ENCODE data around the gene TBC1D1. TPM values are rescaled to one million over a fixed set of nuclear protein-coding genes. Genes with fewer than 3 reads are reported as not detected.

The TBC1D1 gene
- total RNA-seq, 1 donor from 2014 or later: 181 TPM

DNA sequence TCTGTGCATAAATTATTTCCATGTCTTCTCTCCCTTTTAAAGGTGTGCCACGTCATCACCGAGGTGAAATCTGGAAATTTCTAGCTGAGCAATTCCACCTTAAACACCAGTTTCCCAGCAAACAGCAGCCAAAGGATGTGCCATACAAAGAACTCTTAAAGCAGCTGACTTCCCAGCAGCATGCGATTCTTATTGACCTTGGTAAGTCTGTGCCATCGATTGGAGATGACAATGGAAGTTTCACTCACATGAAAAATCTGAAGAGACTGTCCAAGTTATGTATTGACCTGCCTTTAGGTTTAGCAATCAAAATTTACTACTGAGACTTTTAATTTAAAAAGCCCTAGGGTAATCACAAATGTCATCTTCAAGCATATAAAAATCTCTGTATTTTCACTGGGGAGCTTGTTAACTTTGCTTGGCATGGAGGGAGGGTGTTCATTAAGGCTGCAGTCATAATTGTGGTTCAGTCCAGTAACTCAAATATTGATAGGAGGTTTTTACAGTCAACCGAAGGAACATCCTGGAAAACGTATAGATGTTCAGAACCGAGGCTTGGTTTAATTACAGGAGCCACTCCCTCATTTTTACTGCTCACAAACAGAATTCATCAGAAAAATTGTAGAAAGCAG is 212.2 kb downstream of the TBC1D1 start:
- DNase-seq (ENCODE audit: low read depth): no peak

GRCh38 chr4:38105475-38106220 is 214.8 kb downstream of the TBC1D1 start:
- DNase-seq (ENCODE audit: low read depth): no peak

- DNase-seq (ENCODE audit: low read depth): no peak
Observed at GRCh38 chr4:38106311-38106710, 215.4 kb downstream of the TBC1D1 start.

GRCh38 chr4:38106886-38107514 is 216.1 kb downstream of the TBC1D1 start:
- DNase-seq (ENCODE audit: low read depth): no peak

DNA sequence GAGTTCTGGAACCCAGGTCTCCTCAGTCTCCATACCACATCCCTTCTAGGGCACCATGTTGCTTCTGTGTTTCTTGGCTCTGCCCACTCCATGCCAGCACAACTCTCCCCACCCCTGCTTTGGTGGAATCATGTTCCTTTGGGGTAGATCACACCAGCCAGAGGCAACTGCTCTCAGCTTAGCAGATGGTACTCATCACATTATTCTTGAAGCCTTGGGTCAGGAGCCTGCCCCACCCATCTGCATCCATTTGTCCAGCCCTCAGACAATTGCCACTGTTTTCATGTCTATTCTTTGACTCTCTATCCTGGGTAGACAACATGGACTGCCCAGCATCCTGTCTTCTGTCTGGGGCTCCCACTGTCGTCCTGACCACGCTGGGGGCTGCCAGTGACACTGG is 216.9 kb downstream of the TBC1D1 start:
- no peak for DNase-seq (ENCODE audit: low read depth)

DNA sequence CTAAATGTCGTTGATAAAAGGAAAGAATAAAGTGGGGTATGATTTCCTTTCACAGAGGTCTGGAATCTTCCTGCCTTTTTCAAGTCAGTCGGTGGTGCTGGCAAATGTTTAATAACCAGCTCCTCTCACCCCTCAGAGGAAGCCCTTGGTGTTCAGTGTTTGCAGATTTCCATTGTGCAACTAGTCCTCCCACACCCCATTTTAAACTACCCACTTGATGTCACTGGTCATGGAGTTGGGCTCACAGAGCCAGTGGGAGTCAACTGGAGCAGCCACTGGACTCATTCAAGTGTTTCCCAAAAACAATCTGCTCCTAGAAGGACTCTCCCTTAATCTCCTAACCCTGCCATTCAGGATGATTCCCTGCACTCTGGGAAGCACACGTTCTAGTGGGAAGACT is 218.5 kb downstream of the TBC1D1 start:
- DNase-seq (ENCODE audit: low read depth): no peak

DNA sequence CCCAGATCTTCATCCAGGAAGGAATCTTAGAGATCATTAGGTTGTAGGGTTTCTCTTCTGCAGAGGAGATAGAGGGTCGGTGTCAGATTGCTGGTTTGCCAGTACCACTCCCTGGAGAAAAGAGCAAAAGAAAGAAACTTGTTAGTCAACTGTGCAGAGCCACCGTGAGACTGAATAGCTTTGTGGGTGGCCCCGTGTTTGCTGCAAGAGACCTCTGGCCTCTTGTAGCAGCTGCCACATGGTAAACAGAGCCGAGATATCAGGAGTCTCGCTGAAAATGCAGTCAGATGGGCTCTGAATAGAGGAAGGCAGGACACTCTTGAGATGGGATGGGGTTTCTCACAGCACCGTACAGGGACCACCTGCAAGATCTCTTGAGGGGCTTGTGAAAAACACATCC is 219.0 kb downstream of the TBC1D1 start:
- DNase-seq (ENCODE audit: low read depth): no peak

DNA sequence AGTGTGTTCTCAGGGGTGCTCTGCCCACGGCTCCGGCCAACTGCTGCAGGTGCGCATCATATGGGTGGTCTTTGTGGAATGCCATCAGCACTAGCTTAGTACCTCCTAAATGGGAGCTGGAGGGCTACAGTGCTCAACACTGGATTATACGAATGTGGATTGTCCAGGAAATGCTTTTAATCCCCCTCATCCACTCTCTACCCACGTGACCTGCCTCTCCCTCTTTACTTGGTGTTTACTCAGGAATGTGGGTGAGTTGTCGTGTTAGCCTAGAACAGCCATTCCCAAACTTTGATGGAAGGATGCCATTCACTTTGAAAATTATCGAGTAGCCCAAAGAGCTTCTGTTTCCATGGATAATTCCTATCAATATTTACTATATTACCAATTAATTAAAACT is 220.1 kb downstream of the TBC1D1 start:
- DNase-seq (ENCODE audit: low read depth): no peak

- no peak for DNase-seq (ENCODE audit: low read depth)
Observed at GRCh38 chr4:38111717-38112116, 220.8 kb downstream of the TBC1D1 start.

- DNase-seq (ENCODE audit: low read depth): no peak
Observed at GRCh38 chr4:38113132-38113531, 222.2 kb downstream of the TBC1D1 start.

DNA sequence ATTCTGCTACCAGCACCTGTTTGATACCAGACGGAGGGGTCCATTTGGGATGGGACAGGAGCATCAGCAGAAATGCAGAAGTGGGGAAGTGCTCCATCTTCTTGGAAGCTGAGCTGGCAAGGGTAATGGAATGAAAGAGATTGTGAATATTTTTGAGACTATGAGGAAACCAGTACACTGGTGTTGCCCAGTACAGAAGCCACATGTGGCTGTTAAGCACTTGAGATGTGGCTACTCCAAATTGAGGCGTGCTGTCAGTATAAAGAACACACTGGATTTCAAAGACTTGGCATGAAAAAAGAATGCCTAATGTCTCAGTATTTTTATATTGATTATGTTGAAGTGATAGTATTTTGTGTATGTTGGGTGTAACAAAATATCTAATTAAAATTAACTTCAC is 222.7 kb downstream of the TBC1D1 start:
- no peak for DNase-seq (ENCODE audit: low read depth)

GRCh38 chr4:38114386-38115150 is 223.7 kb downstream of the TBC1D1 start:
- DNase-seq (ENCODE audit: low read depth): peak; percentile 27

DNA sequence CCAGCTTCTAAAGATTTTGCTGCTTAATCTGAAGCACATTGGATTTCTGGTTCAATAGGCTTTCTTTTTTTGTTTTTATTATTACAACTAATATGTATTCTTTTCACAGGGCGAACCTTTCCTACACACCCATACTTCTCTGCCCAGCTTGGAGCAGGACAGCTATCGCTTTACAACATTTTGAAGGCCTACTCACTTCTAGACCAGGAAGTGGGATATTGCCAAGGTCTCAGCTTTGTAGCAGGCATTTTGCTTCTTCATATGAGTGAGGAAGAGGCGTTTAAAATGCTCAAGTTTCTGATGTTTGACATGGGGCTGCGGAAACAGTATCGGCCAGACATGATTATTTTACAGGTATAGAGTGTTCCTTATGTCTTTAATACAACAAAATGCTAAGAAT is 224.7 kb downstream of the TBC1D1 start:
- no peak for DNase-seq (ENCODE audit: low read depth)

DNA sequence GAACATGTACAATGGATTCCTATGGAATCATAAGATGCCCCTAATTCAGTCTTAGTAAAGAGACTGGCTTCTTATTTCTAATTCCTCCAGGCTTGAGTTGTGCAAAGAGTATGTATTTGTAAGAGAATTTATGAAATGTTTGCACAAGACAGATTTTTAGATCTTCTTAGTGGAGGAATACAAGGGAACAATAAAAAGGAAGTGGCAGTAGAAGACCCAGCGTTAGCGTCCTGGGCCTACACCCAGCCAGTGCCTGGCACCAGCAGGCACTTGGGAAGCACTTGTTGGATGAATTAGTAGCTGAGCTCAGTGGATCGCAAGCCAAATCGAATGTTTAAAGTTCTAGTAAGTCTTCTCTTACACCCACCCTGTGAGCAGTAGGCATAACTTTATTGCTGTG is 226.7 kb downstream of the TBC1D1 start:
- no peak for DNase-seq (ENCODE audit: low read depth)

DNA sequence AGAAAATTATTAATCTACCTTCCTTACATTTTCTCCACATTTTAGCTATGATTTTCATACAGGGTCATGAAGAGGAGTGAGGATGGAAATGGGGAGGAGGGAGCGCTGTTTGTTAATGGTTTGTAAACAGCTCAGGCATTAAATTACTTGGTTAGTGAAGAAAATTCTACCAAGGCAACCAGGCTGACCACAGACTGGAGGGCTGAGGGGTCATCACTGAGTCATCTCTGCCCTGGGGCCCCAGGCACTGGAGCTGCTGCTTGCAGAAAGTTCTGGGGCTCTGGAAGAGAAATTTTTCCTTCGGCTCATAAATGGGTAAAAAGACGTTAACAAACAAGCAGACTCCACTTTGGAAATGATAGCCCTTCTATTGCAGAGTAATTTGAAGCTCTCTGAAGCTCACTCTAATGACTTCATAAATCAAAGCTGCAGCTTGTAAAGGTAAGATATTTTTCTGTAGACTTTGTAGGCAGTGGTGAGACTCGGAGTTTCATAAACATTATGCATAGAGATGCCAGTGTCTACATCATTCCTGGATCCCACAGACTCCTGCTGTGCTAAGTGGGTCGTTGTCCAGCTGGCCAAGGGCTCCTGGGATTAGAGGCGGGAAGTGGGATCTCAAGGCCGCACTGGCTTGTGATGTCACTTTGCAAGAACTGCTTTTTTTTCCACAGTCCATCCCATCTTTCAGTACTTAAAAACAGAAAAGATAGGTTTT is 228.9 kb downstream of the TBC1D1 start:
- peak; percentile 97 for DNase-seq (ENCODE audit: low read depth)

DNA sequence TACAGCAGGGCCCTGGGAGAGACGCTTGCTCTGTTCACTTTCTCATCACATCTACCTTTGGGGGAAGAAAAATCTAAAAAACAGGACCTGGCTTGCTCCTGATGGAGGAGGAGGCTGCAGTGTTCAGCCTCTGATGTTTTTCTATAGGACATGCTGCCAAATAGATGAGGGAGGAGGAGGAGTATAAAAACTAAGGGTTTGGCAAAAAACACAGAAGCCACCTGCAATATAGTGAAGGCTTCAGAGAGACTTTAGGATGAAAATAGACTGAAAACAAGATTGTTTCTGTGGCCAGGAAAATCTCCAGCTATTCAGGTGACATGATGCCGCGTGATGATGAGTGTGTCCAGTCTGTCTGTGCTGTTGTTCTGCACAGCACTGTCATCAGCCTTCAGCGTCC is 229.9 kb downstream of the TBC1D1 start:
- peak; percentile 38 for DNase-seq (ENCODE audit: low read depth)

- no peak for DNase-seq (ENCODE audit: low read depth)
Observed at GRCh38 chr4:38122060-38122459, 231.2 kb downstream of the TBC1D1 start.

- no peak for DNase-seq (ENCODE audit: low read depth)
Observed at GRCh38 chr4:38123555-38123954, 232.7 kb downstream of the TBC1D1 start.

- no peak for DNase-seq (ENCODE audit: low read depth)
Observed at GRCh38 chr4:38124961-38125360, 234.1 kb downstream of the TBC1D1 start.

DNA sequence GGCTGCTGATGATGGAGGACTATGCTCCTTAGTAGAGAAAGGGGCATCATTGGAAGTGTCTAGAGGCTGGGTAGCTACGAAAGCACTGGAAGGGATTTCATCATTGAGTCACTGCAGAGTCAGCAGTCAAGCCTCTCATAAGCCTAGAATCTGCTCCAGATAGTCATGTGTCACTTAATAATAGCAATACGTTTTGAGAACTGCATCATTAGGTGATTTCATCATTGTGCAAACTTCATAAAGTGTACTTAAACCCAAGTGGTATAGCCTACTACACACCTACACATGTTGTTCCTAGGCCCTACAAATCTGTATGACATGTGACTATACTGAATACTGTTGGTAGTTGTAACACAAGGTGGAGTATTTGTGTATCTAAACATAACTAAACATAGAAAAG is 234.9 kb downstream of the TBC1D1 start:
- DNase-seq (ENCODE audit: low read depth): peak; percentile 33
